ENCODE results near the gene SERPINA6.

DNA sequence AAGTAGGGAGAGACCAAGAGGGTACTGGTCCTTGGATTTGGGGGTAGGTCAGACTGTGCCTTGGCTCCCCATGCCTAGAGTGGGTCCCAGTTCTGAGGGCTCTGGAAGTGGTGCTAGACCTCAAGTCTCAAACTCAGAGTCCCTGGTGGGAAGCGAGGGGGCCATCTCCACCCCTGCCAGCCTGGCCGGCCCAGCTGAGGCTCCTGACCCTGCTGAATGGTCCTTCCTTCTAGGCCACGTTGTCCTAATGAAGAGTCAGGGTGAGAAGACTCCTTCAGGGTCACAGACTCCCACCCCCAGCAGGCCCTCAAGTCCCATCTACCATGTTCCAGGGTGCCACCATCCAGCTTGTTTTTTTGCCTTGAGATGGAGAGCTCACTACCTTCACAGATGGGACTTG lies 12.9 kb downstream of the SERPINA6 start:
- TF ChIP-seq, protein P1, sequence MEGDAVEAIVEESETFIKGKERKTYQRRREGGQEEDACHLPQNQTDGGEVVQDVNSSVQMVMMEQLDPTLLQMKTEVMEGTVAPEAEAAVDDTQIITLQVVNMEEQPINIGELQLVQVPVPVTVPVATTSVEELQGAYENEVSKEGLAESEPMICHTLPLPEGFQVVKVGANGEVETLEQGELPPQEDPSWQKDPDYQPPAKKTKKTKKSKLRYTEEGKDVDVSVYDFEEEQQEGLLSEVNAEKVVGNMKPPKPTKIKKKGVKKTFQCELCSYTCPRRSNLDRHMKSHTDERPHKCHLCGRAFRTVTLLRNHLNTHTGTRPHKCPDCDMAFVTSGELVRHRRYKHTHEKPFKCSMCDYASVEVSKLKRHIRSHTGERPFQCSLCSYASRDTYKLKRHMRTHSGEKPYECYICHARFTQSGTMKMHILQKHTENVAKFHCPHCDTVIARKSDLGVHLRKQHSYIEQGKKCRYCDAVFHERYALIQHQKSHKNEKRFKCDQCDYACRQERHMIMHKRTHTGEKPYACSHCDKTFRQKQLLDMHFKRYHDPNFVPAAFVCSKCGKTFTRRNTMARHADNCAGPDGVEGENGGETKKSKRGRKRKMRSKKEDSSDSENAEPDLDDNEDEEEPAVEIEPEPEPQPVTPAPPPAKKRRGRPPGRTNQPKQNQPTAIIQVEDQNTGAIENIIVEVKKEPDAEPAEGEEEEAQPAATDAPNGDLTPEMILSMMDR (IDR thresholded peaks at IDR 0.05), result no peak
- no peak for TF ChIP-seq POLR2A (IDR thresholded peaks at IDR 0.05)

Measured in ovary (tissue), 3 donors.